ENCODE data around the gene GCH1. TPM values are rescaled to one million over a fixed set of nuclear protein-coding genes. Genes with fewer than 3 reads are reported as not detected.
"Not testable (repeated sequence)": the region's sequence is repeated elsewhere in the genome, so short reads cannot be mapped to it uniquely, and the experiment has no call there.

Gene GCH1
- total RNA-seq, 1 experiment from 2014 or later: 7.1 TPM

- DNase-seq (ENCODE audit: unreplicated experiment): no peak
- Mint-ChIP-seq H3K9me3 (ENCODE audit: unreplicated experiment) (no peaks in the 10 kb centered on the region), H3K27ac (ENCODE audit: low read depth, unreplicated experiment) (no peak overlapping the region), H3K36me3 (ENCODE audit: insufficient read depth, unreplicated experiment) (peaks cover 4% of the 10 kb centered on the region), H3K4me3 (ENCODE audit: unreplicated experiment) (no peak overlapping the region), H3K4me1 (ENCODE audit: insufficient read depth, unreplicated experiment) (no peaks in the 10 kb centered on the region), H3K27me3 (ENCODE audit: insufficient read depth, unreplicated experiment) (no peaks in the 10 kb centered on the region)
- TF ChIP-seq CTCF (IDR thresholded peaks at IDR 0.05; ENCODE audit: unreplicated experiment): no peak
- intact Hi-C loops (cut with micrococcal nuclease): no loop called here
- ChIA-PET POLR2A (no interaction called here), CTCF (interaction anchor here (0.6 kb wide), 1 partner anchor 61 kb away, joined by 3 read pairs; no protein-coding TSS in a partner anchor)
- no TSS peak for BruUV-seq (replicated peaks)
These were observed 25.6 kb upstream of the GCH1 start for GRCh38 chr14:54928216-54928615.

- Mint-ChIP-seq H3K4me3 (ENCODE audit: unreplicated experiment) (no peak overlapping the region), H3K36me3 (ENCODE audit: insufficient read depth, unreplicated experiment) (peaks cover 4% of the 10 kb centered on the region), H3K27me3 (ENCODE audit: insufficient read depth, unreplicated experiment) (no peaks in the 10 kb centered on the region), H3K9me3 (ENCODE audit: unreplicated experiment) (no peaks in the 10 kb centered on the region), H3K27ac (ENCODE audit: low read depth, unreplicated experiment) (no peak overlapping the region), H3K4me1 (ENCODE audit: insufficient read depth, unreplicated experiment) (no peaks in the 10 kb centered on the region)
- CTCF ChIA-PET: interaction anchor here (0.6 kb wide), 1 partner anchor 96 kb away, joined by 3 read pairs; no protein-coding TSS in a partner anchor
- no peak for TF ChIP-seq CTCF (IDR thresholded peaks at IDR 0.05; ENCODE audit: unreplicated experiment)
- POLR2A ChIA-PET: interaction anchor here (0.6 kb wide), 1 partner anchor 104 kb away, joined by 3 read pairs; no protein-coding TSS in a partner anchor
- intact Hi-C loops (cut with micrococcal nuclease): no loop called here
- BruUV-seq (replicated peaks): no TSS peak
- DNase-seq (ENCODE audit: unreplicated experiment): no peak
These were observed 24.9 kb upstream of the GCH1 start for GRCh38 chr14:54927551-54927950.

- DNase-seq (ENCODE audit: unreplicated experiment); H3K9me3 Mint-ChIP-seq (ENCODE audit: unreplicated experiment); H3K36me3 Mint-ChIP-seq (ENCODE audit: insufficient read depth, unreplicated experiment); H3K4me1 Mint-ChIP-seq (ENCODE audit: insufficient read depth, unreplicated experiment); CTCF ChIA-PET; intact Hi-C loops (cut with micrococcal nuclease); H3K27ac Mint-ChIP-seq (ENCODE audit: low read depth, unreplicated experiment); H3K4me3 Mint-ChIP-seq (ENCODE audit: unreplicated experiment); BruUV-seq (replicated peaks); H3K27me3 Mint-ChIP-seq (ENCODE audit: insufficient read depth, unreplicated experiment); POLR2A ChIA-PET: not testable (repeated sequence)
These were observed 23.9 kb upstream of the GCH1 start for GRCh38 chr14:54926570-54926969.

- ChIA-PET POLR2A (interaction anchor here (0.6 to 0.7 kb wide), 2 partner anchors 13 to 53 kb away, joined by 3 to 5 read pairs; no protein-coding TSS in a partner anchor), CTCF (interaction anchor here (2.3 kb wide), 1 partner anchor 19 kb away, joined by 8 read pairs; the partner anchor contains the start of gene GCH1)
- BruUV-seq (replicated peaks): no TSS peak
- H3K27me3 Mint-ChIP-seq (ENCODE audit: insufficient read depth, unreplicated experiment): no peaks in the 10 kb centered on the region
- H3K36me3 Mint-ChIP-seq (ENCODE audit: insufficient read depth, unreplicated experiment): peaks cover 4% of the 10 kb centered on the region
- intact Hi-C loops (cut with micrococcal nuclease): no loop called here
- no peaks in the 10 kb centered on the region for H3K9me3 Mint-ChIP-seq (ENCODE audit: unreplicated experiment)
- no peak overlapping the region for H3K27ac Mint-ChIP-seq (ENCODE audit: low read depth, unreplicated experiment)
- no peak for DNase-seq (ENCODE audit: unreplicated experiment)
- no peaks in the 10 kb centered on the region for H3K4me1 Mint-ChIP-seq (ENCODE audit: insufficient read depth, unreplicated experiment)
- no peak for TF ChIP-seq CTCF (IDR thresholded peaks at IDR 0.05; ENCODE audit: unreplicated experiment)
- no peak overlapping the region for H3K4me3 Mint-ChIP-seq (ENCODE audit: unreplicated experiment)
These were observed 20.0 kb upstream of the GCH1 start for GRCh38 chr14:54922598-54922997.

GRCh38 chr14:54920052-54920451, 17.4 kb upstream of the GCH1 start:
- no peaks in the 10 kb centered on the region for H3K4me1 Mint-ChIP-seq (ENCODE audit: insufficient read depth, unreplicated experiment)
- CTCF ChIA-PET: no interaction called here

More at GRCh38 chr14:54920052-54920451, 17.4 kb upstream of the GCH1 start:
- Mint-ChIP-seq H3K9me3 (ENCODE audit: unreplicated experiment) (no peaks in the 10 kb centered on the region), H3K36me3 (ENCODE audit: insufficient read depth, unreplicated experiment) (no peaks in the 10 kb centered on the region), H3K27ac (ENCODE audit: low read depth, unreplicated experiment) (no peak overlapping the region), H3K27me3 (ENCODE audit: insufficient read depth, unreplicated experiment) (no peaks in the 10 kb centered on the region), H3K4me3 (ENCODE audit: unreplicated experiment) (no peak overlapping the region)
- BruUV-seq (replicated peaks): no TSS peak
- intact Hi-C loops (cut with micrococcal nuclease): no loop called here
- no peak for TF ChIP-seq CTCF (IDR thresholded peaks at IDR 0.05; ENCODE audit: unreplicated experiment)
- no peak for DNase-seq (ENCODE audit: unreplicated experiment)
- POLR2A ChIA-PET: no interaction called here

All from MCF 10A (cell line).